GM19452 (cell line): ENCODE data around the gene OR7D2.
"Not testable (repeated sequence)": the region's sequence is repeated elsewhere in the genome, so short reads cannot be mapped to it uniquely, and the experiment has no call there.

Source experiments
- ATAC-seq: cut with Tn5 transposase; IDR thresholded peaks from one replicate; pipeline ENCODE4 v1.9.1; 2021; ENCODE audit not compliant: unreplicated experiment

Gene OR7D2

DNA sequence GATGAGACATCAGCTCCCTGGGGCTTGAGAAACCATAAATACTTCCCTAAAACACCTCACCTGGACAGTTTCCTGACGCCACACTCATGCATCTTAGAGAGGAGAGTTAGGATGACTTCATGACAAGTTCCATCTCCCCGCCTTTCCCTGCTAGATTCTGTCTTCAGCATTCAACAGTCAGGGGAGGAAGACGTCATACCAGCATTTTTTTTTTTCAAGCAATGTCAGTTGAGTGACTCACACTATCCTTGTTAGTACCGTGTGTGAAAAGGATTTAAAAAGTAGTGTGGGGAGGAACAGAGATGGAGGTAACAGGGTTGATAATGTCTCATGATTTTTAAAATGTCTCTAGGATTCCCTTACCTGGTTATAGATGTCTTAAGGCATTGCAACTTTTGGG lies at the start of gene OR7D2:
Gene OR7D2, plus strand, starts transcription at position 79 of the 400 bp plus-strand sequence. CDS start 6,803 bp downstream, outside the sequence.
- no peak for ATAC-seq

DNA sequence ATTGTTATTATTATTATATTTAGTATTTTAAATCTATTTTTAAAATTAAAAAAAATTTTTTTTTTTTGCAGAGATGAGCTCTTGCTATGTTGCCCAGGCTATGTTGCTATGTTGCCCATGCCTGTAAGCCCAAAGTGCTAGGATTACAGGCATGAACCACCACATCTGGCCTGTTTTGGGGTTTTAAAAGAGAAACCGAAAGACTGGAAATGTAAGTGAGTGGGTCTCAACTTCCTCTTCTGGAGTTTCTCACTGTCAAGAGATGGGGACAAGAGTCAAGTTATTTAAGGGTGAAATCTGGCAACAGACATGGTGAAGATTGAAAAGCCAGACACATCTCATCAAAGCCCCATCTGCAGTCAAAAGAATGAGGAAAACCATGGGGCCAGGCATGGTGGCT lies 47.8 kb upstream of the OR7D2 start:
- ATAC-seq: no peak

DNA sequence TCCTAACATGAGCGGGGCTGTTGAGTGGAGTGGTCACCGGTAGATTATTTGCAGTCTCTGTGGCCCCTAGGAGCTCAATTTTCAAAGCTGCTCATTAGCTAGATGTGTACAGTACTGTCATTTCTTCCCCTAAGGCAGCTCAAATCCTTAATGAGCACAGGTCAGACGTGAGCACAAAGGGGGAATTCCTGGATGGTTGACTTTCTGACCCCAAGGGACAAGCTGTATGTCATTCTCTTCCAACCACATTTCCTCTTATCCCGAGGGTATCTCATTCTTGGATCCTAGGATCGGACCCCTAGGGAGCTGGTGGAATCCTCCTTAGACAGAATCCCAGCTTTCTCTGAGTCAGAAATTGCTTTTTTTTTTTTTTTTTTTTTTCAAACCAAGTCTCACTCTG lies 46.4 kb upstream of the OR7D2 start:
- ATAC-seq: no peak

DNA sequence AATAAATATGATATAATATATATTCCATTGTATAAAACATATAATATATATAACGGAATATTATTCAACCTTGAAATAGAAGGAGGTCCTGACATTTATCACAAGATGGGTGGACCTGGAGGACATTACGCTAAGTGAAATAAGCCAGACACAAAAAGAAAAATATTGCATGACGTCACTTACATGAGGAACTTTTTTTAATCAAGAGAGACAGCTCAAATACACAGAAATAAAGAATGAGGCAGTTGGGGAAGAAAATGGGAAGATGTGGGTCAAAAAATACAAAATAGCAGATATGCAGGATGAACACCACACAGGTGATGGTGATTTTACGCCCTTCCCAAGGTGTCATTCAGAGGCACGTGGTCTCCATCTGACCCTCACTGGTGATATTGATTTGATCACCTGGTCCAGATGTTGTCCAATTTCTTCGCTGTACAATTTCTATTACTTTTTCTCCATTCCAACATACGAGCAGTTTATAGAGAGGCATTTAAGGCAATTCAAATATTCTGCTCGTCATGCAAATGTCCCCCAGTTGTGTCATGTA lies 39.1 kb upstream of the OR7D2 start:
- ATAC-seq: peak; percentile 22

DNA sequence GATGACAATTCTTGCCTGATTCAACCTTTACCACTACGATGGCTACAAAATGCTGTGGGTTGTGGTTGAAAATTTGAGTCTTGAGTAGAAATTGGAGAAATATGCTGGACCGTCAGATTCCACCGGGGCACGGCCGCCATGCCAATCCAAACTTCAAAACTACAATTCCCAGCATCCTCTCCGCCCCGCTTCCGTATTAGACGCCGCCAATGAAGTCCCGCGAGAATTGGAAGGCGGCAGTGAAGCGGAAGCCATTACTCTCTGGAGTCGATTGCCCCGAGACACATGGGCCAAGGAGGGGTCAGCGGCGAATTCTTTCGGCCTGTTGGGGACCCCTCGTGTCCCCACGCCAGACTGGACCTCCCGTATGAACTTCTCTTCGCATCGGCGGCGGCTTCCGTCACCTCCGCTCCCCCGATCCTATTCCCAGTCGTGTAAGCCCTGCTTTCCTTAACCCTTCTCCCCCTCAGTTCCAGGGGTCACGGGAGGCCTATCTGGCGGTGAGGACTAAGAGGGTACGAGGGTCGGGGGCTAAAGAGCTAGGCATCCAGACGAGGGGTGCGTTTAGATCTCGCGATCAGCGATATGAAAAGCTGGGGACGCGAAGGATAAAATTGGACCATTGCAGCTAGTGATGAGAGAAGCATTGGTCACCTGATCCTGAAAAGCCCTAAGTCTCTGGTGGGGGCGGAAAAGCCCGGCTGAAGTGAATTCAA lies 38.5 kb upstream of the OR7D2 start, which contains the start of gene ZNF317:
Gene ZNF317, plus strand, starts transcription at position 239 of the 716 bp plus-strand sequence. CDS start 15,620 bp downstream, outside the sequence.
- ATAC-seq: peak; percentile 82

DNA sequence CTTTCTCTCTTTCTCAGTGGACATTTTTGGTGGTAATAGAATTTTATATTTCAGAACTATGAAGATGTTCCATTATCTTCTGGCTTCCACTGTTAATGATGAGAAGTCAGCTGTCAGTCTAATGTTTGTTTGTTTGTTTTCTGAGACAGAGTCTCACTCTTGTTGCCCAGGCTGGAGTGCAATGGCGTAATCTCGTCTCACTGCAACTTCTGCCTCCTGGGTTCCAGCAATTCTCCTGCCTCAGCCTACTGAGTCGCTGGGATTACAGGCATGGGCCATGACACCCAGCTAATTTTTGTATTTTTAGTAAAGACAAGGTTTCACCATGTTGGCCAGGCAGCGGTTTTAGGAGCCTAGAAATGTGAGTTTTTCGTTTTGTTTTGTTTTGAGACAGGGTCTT lies 33.9 kb upstream of the OR7D2 start:
- ATAC-seq: no peak

DNA sequence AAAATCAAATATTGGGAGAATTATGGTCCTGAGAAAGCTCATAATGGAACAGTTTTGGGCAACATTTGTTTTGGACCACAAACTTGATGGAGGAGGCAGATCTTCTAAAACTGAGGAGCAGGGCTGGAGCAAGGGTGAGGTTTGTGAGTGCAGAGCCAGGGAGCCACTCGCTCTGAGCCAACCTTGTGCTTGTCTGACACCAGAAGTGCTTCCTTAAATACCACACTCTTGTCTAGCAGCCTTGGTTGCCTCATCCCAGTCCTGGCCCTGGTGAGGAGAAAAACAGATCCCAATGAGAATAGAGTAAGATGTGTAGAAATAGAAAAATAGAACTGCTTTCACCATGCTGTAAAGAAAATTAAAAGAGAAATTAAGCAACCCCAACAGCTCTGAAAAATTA lies 31.9 kb upstream of the OR7D2 start:
- no peak for ATAC-seq

DNA sequence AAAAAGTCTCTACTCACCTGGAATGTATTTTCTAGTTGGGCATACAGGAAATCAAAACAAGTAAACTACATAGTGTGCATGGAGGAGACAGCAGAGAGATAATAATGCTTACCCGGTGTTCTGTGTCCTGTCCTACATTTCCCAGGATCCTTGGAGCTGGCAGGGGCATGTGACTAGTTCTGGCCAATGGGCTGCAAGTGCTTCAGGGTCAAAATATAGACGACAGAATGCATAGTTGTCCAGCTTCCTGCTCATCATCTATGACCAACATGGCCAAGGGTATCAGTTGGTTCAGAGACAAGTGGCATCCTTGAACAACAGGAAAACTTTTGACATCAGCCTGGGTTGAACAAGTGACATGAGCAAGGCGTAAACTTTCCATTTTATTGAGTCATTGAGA lies 30.1 kb upstream of the OR7D2 start:
- ATAC-seq: no peak

DNA sequence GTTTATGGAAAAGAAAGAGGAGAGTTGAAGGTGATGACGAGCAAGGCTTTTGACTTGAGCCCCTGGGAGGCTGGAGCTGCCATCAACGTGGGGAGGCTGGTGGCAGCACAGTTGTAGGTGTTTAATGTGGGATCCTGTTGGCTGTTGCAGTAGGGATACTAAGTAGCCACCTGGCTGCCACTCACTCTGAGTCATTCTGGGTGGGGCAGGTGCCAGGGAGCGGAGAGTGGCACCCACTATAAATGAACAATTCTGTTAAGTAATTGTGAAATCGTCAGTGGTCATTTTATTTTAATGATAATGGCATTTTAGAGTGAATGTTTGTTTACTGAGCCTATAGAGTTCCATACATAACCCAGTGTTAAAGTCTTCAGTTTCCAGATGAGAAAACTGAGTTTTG lies 28.8 kb upstream of the OR7D2 start:
- no peak for ATAC-seq

DNA sequence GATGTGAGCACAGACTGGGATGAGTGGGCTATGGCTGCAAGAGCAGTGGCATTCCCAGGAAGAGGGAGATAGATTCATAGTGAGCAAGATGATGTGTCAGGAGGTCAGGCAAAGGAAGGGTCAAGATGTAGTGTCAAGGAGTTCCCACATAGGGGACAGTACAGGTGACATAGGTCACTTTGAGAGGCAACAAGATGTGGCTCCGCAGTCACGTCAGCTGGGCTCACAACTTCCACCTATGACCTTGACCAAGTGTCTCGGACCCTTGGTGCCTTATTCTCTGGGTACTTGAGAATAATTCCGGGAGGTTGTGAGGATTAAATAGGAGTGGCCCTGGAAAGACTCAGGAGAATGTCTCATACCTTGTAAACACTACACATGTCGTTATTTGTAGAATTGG lies 28.1 kb upstream of the OR7D2 start:
- ATAC-seq: no peak

DNA sequence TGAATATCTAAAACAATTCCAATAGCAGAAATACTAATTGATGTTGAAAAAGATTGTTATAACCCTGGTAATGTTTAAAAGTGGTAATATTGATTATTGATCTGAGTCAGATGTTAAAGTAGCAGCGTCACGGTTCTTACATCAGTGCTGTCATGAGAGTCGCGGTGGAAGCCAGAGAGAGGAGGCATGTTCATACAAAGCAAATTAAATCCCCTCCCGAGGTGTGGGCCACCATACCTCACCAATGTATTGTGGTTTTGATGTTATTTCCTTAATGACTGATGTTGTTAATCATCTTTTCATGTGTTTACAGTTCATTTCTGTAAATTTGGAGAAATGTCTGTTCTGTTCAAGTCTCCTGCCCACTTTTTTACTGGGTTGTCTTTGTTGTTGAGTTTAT lies 27.4 kb upstream of the OR7D2 start:
- no peak for ATAC-seq

DNA sequence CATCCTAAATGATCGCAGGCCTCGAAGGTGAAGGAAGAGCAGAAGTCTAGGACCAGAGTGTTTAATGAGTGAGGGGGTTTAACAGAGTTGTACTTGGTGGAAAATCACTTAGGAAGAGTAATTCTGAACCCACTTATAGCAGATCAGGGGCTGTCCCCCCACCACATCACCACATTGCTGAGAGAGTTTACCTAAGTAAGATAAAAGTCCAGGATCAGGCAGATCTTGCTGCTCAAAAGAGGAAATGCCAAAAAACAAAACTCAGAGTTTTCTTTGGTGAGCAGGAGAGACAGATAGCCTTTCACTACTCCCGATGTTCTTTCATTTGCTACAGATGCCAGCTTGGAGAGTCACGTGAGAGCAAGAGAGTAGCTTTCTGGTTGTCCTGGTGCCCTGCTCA lies 23.2 kb upstream of the OR7D2 start:
- ATAC-seq: no peak

DNA sequence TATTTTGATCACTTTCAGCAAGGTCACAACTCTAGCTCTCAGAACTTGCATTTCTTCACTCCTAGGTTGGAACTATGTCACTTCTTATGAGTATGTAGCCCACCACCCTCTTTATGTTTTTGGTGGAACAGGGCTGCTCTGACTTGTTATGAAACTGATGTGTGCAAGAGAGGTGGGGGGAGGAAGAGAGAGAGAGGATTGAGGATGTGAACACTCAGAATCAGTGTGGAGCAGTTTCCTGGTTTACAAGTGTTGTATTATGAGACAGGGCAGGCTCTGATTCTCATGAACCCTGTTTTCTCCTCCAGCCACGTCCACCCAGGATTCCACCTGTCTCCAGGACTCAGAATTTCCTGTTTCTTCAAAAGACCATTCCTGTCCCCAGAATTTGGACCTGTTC lies 22.5 kb upstream of the OR7D2 start:
- no peak for ATAC-seq

DNA sequence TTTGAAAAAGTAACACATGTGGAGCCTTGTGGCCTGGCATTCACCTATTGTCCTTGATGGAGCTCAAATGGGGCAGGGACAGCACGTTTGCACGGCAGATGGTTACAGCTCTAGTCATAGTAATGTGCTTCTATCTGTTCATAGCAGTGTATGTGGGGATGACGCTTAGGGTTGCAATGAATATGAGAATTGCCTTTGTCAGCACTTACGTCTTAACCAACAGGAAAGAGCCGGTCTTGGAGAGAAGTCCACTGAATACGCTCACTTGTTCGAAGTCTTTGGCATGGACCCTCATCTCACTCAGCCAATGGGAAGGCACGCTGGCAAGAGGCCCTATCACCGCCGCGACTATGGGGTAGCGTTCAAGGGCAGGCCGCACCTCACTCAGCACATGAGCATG lies 18.9 kb upstream of the OR7D2 start:
- no peak for ATAC-seq

DNA sequence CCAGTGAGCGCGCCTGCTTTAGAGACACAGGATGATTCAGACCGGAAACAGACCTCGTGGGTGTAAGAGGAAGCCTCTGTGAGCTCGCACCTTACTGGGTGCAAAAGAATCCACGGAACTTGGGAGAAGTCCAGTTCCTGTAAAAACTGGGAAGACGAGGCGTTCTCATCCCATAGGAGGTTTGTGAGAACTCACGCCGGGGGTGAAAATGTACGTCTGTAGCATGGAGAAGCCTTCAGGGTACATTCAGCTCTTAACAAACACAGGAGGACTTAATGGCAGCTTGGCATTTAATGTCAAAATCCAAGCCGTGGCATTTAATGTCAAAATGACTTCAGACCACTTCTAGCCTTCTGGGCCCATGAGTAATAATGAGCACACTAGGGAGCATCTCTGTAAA lies 17.4 kb upstream of the OR7D2 start:
- no peak for ATAC-seq

DNA sequence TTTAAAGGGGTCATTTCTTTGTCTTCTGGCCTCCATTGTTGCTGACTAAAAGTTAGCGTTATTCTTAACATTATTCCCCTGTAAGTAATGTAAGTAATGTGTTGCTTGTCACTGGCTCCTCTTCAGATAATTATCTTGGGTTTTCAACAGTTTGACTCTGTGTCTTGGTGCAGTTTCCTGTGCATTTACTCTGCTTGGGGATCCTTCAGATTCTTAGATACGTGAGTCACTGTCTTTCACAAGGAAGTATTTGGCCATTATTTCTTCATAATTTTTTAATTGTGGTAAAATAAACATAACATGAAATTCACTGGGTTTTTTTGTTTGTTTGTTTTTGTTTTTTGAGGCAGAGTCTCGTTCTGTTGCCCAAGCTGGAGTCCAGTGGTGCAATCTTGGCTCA lies 13.5 kb upstream of the OR7D2 start:
- no peak for ATAC-seq

DNA sequence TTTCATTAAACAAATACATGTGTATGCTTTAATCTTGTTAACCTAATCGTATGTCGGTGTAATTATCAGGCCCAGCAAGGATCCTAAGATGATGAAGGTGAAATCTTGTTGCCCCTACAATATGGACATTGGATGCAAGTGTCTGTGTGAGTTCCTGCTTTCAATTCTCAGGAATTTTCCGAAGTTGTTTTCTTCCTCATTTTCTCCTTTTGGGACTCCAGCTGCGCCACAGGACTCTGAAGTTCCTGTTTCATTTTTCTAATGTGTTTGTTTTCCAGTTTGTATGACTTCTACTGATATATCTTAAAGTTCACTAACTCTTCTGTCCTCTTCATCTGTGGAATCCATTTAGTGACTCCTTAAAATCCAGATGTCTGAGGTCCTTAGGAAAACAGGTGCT lies 11.9 kb upstream of the OR7D2 start:
- ATAC-seq: no peak

DNA sequence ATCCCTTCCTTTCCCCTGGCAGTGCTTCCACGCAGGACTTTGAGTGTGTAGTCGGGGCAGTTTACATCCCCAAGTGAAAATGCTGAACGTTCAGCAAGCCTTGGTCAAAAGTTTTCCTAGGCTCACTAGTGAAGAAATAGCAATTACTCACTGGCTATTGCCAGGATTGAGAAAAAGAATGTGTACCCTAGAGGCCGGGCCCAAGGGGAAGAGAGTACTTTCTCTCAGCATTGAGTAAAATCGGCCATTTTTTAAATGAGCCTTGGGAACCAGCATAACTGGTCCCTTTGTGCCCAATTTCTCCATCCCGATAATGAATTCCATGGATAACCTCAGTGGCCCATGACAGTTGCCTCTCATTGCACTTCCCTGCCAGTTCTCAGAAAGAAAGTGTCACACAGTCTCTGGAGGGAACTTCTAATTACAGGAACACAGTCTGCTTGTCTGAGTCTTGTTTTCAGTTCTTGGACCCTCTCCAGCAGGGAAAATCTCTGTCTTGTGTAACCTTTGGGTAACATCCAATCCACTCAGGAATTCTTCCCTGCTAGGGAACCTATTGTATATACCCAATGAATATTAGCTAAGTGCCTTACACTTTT lies 7.3 kb upstream of the OR7D2 start:
- no peak for ATAC-seq

DNA sequence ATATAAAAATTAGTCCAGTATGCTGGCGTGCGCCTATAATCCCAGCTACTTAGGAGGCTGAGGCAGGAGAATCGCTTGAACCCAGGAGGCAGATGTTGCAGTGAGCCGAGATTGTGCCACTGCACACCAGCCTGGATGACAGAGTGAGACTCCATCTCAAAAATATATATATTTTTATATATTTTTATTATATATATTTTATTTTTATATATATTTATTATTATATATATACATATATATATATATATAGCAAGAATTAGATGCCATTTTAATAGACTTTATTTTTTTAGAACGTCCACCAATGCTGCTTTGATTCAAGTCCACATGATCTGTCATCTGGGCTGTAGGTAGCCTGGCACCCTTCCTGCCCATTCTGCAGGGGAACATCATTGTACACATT lies 3.5 kb upstream of the OR7D2 start:
- no peak for ATAC-seq

DNA sequence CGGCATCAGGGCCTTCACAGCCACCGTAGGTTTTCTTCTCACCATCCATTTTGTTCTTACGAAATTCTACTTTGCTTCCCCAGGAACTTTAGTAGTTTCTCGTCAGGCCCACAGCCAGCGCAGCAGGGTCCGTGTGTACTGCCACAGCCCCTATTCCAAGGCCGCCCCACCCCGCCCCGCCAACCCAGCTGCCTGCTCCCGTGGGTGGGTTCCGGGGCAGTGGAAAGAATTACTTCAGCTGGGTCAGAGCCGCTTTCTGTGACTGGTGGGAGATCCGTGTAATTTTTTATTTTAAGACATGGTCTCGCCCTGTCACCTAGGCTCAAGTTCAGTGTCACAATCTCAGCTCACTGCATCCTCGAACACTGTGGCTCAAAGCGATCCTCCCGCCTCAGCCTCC lies 4.2 kb downstream of the OR7D2 start:
- no peak for ATAC-seq

DNA sequence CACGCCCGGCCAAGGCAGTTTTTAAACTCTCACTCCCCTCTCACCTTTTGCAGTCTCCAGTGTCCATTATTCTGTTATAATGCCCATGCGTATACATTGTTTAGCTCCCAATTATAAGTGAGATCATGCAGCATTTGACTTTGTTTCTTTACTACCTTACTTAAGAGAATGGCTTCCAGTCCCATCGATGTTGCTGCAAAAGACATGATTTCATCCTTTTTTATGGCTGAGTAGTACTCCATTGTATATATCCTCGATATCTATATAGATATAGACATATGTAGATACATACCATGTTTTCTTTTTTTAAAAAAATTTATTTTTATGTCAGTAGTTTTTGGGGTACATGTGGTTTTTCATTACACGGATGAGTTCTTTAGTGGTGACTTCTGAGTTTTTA lies 8.4 kb downstream of the OR7D2 start:
- no peak for ATAC-seq

DNA sequence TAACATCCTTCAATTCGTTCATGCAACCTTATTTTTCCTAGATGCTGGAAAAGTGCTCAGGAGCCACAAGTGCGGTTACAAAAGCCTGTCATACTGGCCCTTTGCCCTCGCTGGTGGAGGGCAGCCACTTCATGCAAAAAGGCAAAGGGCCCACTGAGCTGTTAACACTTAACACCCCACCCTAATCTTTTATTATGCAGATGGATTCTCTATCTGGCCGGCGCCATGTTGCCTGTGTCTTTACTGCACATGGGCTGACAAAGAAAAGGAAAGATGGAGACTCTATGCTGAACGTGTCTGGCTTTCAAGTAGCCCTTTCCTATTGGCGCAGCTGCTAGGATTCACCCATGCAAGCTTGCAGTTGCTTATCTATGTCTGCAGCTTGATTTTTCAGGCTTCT lies 10.8 kb downstream of the OR7D2 start:
- ATAC-seq: no peak

DNA sequence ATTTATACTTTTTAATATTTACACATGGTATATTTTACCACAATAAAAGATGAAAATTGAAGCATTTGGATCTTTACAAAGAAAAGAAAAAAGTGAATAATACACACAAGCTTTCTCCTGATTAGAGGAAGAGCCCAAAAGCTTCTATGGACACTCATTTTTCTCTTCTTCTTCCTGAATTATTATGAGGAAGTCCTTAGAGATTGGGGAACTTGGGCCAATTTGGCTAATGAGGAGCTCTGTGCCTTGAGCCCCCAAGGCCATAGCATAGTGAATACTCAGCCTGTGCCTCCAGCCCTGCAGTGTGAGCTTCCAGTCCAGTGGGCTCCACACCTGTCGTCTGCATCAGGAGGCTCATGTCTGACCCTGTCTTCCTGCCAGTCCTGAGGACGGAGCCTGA lies 19.3 kb downstream of the OR7D2 start:
- ATAC-seq: not testable (repeated sequence)
